Activated B cell treated with CpG ODN at 0.5 μM for 24 hours (primary cell): ENCODE measurements around the gene DLGAP1. TPM values are rescaled to one million over a fixed set of nuclear protein-coding genes. Genes with fewer than 3 reads are reported as not detected.

Experiments
- ATAC-seq: fragments of 200-7000 bp; cut with Tn5 transposase; one replicate; pipeline ENCODE4 v1.10.0; 2021; ENCODE audit warnings: low read depth, mild to moderate bottlenecking, moderate library complexity
- CTCF ChIA-PET: fragments of 350-600 bp; sonication (Branson Sonifier 250); formaldehyde crosslinking; loops from one replicate; lab custom pipeline; 2021; ENCODE audit warnings: antibody characterized with exemption; lab: Charles Lee
- POLR2A ChIA-PET: fragments of 350-600 bp; sonication (Branson Sonifier 250); formaldehyde crosslinking; loops from one replicate; lab custom pipeline; 2021; ENCODE audit warnings: antibody characterized with exemption; lab: Charles Lee
- DNase-seq: peaks from one replicate; pipeline ENCODE4 v3.0.0; 2022
- H3K27ac Mint-ChIP-seq: one replicate; pipeline ENCODE4 v1.8.0; 2020; ENCODE audit warnings: mixed read lengths
- H3K27me3 Mint-ChIP-seq: one replicate; pipeline ENCODE4 v1.8.0; 2021; ENCODE audit warnings: mixed read lengths
- H3K36me3 Mint-ChIP-seq: one replicate; pipeline ENCODE4 v1.8.0; 2021; ENCODE audit warnings: low read depth, mixed read lengths
- H3K4me1 Mint-ChIP-seq: one replicate; pipeline ENCODE4 v1.8.0; 2021; ENCODE audit warnings: mixed read lengths
- H3K4me3 Mint-ChIP-seq: one replicate; pipeline ENCODE4 v1.8.0; 2020; ENCODE audit warnings: mild to moderate bottlenecking, mixed read lengths
- H3K9me3 Mint-ChIP-seq: one replicate; pipeline ENCODE4 v1.8.0; 2020; ENCODE audit warnings: mixed read lengths
- CTCF ChIP-seq: fragments of 200-600 bp; IDR thresholded peaks from one replicate; pipeline ENCODE4 v1.8.0; 2022; ENCODE audit warnings: antibody characterized with exemption, mild to moderate bottlenecking
- intact Hi-C: fragments of 100-400 bp; cut with micrococcal nuclease; formaldehyde crosslinking; loops from one replicate; pipeline ENCODE4 v1.15.1; 2024
- total RNA-seq: library from RNA; stranded (reverse); gene quantifications from 2 replicates; pipeline ENCODE4 v1.2.3, GENCODE V29; 2022

The DLGAP1 gene
- total RNA-seq, 1 donor from 2014 or later: 0.18 TPM

DNA sequence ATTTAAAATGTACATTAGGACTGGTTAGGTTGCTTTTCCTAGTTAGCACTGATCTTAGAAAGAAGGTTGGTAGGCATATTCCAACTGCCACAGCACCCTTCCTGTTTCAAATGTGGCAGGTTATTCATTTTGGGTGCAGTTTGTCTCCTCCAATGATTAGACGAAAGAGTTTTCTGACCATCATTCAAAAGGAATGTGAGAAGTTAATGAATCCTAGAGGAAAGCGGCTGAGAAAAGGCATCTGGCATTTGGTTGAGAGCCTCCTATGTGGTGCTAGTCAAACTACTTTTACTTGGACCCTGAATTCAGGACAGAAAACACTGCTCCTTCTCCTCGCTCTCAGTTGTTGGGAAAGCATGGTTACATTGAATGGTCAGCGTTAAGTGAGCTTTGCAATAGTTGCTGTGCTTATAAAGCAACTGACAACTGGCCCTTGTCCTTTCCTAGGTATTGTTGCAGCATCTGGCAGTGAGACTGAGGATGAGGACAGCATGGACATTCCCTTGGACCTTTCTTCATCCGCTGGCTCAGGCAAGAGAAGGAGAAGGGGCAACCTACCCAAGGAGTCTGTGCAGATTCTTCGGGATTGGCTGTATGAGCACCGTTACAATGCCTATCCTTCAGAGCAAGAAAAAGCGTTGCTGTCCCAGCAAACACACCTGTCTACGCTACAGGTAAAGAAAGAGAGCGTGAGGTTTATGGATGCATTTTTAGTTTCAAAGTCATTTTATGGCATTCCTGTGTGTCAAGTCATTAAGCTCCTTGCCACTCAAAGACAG, 999.0 kb downstream of the DLGAP1 start:
- no peak for TF ChIP-seq CTCF
- intact Hi-C loops: no loop called here
- ATAC-seq (no peak), DNase-seq (no peak)
- no peak overlapping the region for H3K27ac Mint-ChIP-seq
- no peak overlapping the region for H3K4me3 Mint-ChIP-seq
- ChIA-PET CTCF (interaction anchor here (1.0 to 5.4 kb wide), 12 partner anchors 10 to 209 kb away, joined by 3 to 81 read pairs (median 16); no protein-coding TSS in a partner anchor), POLR2A (interaction anchor here (0.5 to 10.3 kb wide), 6 partner anchors 7 to 139 kb away, joined by 3 to 432 read pairs (median 12); partner anchors contain the start of gene TGIF1)
- H3K27me3 Mint-ChIP-seq: no peaks in the 10 kb centered on the region
- no peaks in the 10 kb centered on the region for H3K9me3 Mint-ChIP-seq
- H3K4me1 Mint-ChIP-seq: peaks cover 57% of the 10 kb centered on the region
- H3K36me3 Mint-ChIP-seq: peaks cover 63% of the 10 kb centered on the region

- Mint-ChIP-seq H3K4me3 (no peak overlapping the region), H3K4me1 (peaks cover 59% of the 10 kb centered on the region), H3K36me3 (peaks cover 63% of the 10 kb centered on the region), H3K9me3 (no peaks in the 10 kb centered on the region), H3K27ac (peak overlapping the region; percentile 95), H3K27me3 (no peaks in the 10 kb centered on the region)
- CTCF ChIA-PET: interaction anchor here (0.7 to 5.4 kb wide), 32 partner anchors 7 to 461 kb away, joined by 3 to 81 read pairs (median 4); no protein-coding TSS in a partner anchor
- DNase-seq: no peak
- intact Hi-C loops: no loop called here
- peak; percentile 32 for TF ChIP-seq CTCF
- ATAC-seq: no peak
- POLR2A ChIA-PET: interaction anchor here (0.6 to 10.3 kb wide), 11 partner anchors 16 to 172 kb away, joined by 3 to 432 read pairs (median 11); no protein-coding TSS in a partner anchor
Observed at GRCh38 chr18:3455090-3455635, 999.9 kb downstream of the DLGAP1 start.

GRCh38 chr18:3454365-3455089, 1000.6 kb downstream of the DLGAP1 start:
- intact Hi-C loops: loop anchor here (1.0 to 5.0 kb wide), 11 partner anchors 52 to 812 kb away; partner anchors contain the start of gene MYL12B
- Mint-ChIP-seq H3K9me3 (no peaks in the 10 kb centered on the region), H3K36me3 (peaks cover 61% of the 10 kb centered on the region), H3K27ac (peak overlapping the region; percentile 95), H3K4me1 (peaks cover 57% of the 10 kb centered on the region), H3K27me3 (no peaks in the 10 kb centered on the region), H3K4me3 (peak overlapping the region; percentile 93)
- no peak for TF ChIP-seq CTCF
- ChIA-PET POLR2A (interaction anchor here (0.6 to 10.3 kb wide), 14 partner anchors 26 to 212 kb away, joined by 3 to 432 read pairs (median 9); no protein-coding TSS in a partner anchor), CTCF (interaction anchor here (0.7 to 5.4 kb wide), 38 partner anchors 8 to 460 kb away, joined by 3 to 81 read pairs (median 4); no protein-coding TSS in a partner anchor)
- ATAC-seq (no peak), DNase-seq (no peak)

DNA sequence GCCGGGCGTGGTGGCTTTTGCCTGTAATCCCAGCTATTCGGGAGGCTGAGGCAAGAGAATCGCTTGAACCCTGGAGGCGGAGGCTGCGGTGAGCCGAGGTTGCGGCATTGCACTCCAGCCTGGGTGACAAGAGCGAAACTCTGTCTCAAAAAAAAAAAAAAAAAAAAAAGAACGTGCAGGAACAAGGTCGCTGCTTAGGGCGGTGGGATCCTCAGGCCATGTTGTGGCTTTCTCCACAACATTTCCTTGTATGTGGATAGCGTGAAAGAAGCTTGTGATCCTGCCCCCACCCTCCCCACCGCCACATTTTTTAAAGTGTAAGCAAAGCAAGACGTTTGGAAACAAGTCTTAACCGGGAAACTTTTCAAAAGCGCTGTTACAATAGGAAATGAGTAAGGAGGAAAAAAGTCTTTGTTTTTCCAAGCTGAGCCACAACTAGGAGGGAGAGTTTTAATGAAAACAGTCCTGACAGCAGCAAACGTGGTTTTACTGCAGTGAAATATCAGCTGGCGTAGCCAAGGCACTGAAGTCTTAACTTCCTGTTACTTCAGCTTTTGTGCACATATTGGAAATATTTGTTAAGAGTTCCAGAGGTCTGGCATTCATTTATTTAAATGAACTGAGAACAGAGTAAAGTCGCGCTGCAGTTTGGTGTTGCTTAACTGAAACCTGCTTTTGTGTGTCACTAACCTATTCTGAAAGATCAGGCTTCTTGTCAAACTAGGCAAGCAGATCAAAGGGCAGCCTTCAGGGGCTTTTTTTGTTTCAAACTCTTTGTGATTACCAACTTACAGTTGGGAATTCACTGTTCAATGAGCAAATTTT, 1001.4 kb downstream of the DLGAP1 start:
- DNase-seq (no peak), ATAC-seq (no peak)
- CTCF ChIA-PET: interaction anchor here (0.7 to 5.4 kb wide), 33 partner anchors 9 to 215 kb away, joined by 3 to 81 read pairs (median 4); no protein-coding TSS in a partner anchor
- peaks cover 53% of the 10 kb centered on the region for H3K4me1 Mint-ChIP-seq
- H3K27ac Mint-ChIP-seq: peak overlapping the region; percentile 95
- H3K9me3 Mint-ChIP-seq: no peaks in the 10 kb centered on the region
- peaks cover 58% of the 10 kb centered on the region for H3K36me3 Mint-ChIP-seq
- no peak for TF ChIP-seq CTCF
- intact Hi-C loops: loop anchor here (1.0 to 5.0 kb wide), 11 partner anchors 51 to 811 kb away; partner anchors contain the start of gene MYL12B
- peak overlapping the region; percentile 93 for H3K4me3 Mint-ChIP-seq
- H3K27me3 Mint-ChIP-seq: no peaks in the 10 kb centered on the region
- POLR2A ChIA-PET: interaction anchor here (0.5 to 10.3 kb wide), 21 partner anchors 15 to 487 kb away, joined by 3 to 432 read pairs (median 6); no protein-coding TSS in a partner anchor
